ENCODE data around the gene TDRD5. TPM values are rescaled to one million over a fixed set of nuclear protein-coding genes. Genes with fewer than 3 reads are reported as not detected.

TDRD5 gene
- total and polyA plus RNA-seq, 2 experiments from 2014 or later, result 1.4 TPM; not detected in 1

DNA sequence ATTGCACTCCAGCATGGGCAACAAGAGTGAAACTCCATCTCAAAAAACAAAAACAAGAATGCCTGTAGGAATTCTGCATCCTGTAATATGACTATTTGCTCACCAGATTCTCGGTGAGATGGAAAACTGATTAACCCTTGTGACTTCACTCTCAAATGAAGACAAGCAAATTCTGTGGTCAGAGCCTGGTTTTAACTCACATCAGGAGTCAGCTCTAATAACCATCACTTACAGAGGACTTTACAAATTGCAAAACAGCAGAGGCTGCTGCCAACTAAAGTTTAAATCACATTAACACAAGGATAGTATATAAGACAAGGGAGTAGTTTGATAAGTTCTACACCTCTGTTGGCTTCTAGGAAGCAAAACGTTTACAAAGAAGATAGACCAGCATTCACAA, 115.8 kb downstream of the TDRD5 start:
- H3K4me1 Mint-ChIP-seq, result peaks cover 4% of the 10 kb centered on the region; the same call in 1 of the 3 replicates
- Histone ChIP-seq H3K9me2 (ENCODE audit: insufficient read depth) (no peaks in the 10 kb centered on the region), H2AFZ (no peak overlapping the region), H3K4me2 (no peak overlapping the region), H3K4me1 (ENCODE audit: insufficient read depth) (no peaks in the 10 kb centered on the region), H3K36me3 (ENCODE audit: insufficient read depth) (no peaks in the 10 kb centered on the region), H3K4me3 (no peak overlapping the region), H4K20me1 (replicated peaks; ENCODE audit: insufficient read depth) (no peaks in the 10 kb centered on the region), H3K27ac (ENCODE audit: low read depth) (no peak overlapping the region), H3K27me3 (ENCODE audit: insufficient read depth) (no peaks in the 10 kb centered on the region), H3F3A (replicated peaks; ENCODE audit: low read depth) (no peaks in the 10 kb centered on the region), H3K79me2 (replicated peaks; ENCODE audit: insufficient read depth) (no peaks in the 10 kb centered on the region)
- H3K27me3 Mint-ChIP-seq (ENCODE audit: insufficient read depth, low read depth, poor library complexity), result no peaks in the 10 kb centered on the region
- ATAC-seq, result no peak
- H3K9me3 Mint-ChIP-seq, result no peaks in the 10 kb centered on the region
- no peaks in the 10 kb centered on the region for H3K36me3 Mint-ChIP-seq (ENCODE audit: low read depth)
- no peak overlapping the region for H3K27ac Mint-ChIP-seq
- no peak overlapping the region for H3K4me3 Mint-ChIP-seq
- DNase-seq (ENCODE audit: low spot score), result no peak
- TF ChIP-seq, protein P1, sequence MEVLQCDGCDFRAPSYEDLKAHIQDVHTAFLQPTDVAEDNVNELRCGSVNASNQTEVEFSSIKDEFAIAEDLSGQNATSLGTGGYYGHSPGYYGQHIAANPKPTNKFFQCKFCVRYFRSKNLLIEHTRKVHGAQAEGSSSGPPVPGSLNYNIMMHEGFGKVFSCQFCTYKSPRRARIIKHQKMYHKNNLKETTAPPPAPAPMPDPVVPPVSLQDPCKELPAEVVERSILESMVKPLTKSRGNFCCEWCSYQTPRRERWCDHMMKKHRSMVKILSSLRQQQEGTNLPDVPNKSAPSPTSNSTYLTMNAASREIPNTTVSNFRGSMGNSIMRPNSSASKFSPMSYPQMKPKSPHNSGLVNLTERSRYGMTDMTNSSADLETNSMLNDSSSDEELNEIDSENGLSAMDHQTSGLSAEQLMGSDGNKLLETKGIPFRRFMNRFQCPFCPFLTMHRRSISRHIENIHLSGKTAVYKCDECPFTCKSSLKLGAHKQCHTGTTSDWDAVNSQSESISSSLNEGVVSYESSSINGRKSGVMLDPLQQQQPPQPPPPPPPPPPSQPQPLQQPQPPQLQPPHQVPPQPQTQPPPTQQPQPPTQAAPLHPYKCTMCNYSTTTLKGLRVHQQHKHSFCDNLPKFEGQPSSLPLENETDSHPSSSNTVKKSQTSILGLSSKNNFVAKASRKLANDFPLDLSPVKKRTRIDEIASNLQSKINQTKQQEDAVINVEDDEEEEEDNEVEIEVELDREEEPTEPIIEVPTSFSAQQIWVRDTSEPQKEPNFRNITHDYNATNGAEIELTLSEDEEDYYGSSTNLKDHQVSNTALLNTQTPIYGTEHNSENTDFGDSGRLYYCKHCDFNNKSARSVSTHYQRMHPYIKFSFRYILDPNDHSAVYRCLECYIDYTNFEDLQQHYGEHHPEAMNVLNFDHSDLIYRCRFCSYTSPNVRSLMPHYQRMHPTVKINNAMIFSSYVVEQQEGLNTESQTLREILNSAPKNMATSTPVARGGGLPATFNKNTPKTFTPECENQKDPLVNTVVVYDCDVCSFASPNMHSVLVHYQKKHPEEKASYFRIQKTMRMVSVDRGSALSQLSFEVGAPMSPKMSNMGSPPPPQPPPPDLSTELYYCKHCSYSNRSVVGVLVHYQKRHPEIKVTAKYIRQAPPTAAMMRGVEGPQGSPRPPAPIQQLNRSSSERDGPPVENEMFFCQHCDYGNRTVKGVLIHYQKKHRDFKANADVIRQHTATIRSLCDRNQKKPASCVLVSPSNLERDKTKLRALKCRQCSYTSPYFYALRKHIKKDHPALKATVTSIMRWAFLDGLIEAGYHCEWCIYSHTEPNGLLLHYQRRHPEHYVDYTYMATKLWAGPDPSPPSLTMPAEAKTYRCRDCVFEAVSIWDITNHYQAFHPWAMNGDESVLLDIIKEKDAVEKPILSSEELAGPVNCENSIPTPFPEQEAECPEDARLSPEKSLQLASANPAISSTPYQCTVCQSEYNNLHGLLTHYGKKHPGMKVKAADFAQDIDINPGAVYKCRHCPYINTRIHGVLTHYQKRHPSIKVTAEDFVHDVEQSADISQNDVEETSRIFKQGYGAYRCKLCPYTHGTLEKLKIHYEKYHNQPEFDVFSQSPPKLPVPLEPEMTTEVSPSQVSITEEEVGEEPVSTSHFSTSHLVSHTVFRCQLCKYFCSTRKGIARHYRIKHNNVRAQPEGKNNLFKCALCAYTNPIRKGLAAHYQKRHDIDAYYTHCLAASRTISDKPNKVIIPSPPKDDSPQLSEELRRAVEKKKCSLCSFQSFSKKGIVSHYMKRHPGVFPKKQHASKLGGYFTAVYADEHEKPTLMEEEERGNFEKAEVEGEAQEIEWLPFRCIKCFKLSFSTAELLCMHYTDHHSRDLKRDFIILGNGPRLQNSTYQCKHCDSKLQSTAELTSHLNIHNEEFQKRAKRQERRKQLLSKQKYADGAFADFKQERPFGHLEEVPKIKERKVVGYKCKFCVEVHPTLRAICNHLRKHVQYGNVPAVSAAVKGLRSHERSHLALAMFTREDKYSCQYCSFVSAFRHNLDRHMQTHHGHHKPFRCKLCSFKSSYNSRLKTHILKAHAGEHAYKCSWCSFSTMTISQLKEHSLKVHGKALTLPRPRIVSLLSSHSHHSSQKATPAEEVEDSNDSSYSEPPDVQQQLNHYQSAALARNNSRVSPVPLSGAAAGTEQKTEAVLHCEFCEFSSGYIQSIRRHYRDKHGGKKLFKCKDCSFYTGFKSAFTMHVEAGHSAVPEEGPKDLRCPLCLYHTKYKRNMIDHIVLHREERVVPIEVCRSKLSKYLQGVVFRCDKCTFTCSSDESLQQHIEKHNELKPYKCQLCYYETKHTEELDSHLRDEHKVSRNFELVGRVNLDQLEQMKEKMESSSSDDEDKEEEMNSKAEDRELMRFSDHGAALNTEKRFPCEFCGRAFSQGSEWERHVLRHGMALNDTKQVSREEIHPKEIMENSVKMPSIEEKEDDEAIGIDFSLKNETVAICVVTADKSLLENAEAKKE (CRISPR knock-in tag; IDR thresholded peaks at IDR 0.05), result no peak
- TF ChIP-seq ZNF114 (CRISPR knock-in tag; IDR thresholded peaks at IDR 0.05) (no peak), ZNF331 (CRISPR knock-in tag; IDR thresholded peaks at IDR 0.05; ENCODE audit: low read depth) (no peak), STAT1 (IDR thresholded peaks at IDR 0.05; ENCODE audit: unreplicated experiment) (no peak), NANOG (IDR thresholded peaks at IDR 0.05; ENCODE audit: borderline replicate concordance) (no peak), EZH2phosphoT487 (IDR thresholded peaks at IDR 0.05; ENCODE audit: unreplicated experiment) (no peak), CREB1 (CRISPR knock-in tag; IDR thresholded peaks at IDR 0.05; ENCODE audit: low read depth) (no peak), JUNB (IDR thresholded peaks at IDR 0.05; ENCODE audit: unreplicated experiment) (no peak), POLR2AphosphoS5 (IDR thresholded peaks at IDR 0.05; ENCODE audit: low read depth) (no peak)
- TF ChIP-seq, protein P2, sequence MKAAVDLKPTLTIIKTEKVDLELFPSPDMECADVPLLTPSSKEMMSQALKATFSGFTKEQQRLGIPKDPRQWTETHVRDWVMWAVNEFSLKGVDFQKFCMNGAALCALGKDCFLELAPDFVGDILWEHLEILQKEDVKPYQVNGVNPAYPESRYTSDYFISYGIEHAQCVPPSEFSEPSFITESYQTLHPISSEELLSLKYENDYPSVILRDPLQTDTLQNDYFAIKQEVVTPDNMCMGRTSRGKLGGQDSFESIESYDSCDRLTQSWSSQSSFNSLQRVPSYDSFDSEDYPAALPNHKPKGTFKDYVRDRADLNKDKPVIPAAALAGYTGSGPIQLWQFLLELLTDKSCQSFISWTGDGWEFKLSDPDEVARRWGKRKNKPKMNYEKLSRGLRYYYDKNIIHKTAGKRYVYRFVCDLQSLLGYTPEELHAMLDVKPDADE (IDR thresholded peaks at IDR 0.05), result no peak
- TF ChIP-seq, protein P3, sequence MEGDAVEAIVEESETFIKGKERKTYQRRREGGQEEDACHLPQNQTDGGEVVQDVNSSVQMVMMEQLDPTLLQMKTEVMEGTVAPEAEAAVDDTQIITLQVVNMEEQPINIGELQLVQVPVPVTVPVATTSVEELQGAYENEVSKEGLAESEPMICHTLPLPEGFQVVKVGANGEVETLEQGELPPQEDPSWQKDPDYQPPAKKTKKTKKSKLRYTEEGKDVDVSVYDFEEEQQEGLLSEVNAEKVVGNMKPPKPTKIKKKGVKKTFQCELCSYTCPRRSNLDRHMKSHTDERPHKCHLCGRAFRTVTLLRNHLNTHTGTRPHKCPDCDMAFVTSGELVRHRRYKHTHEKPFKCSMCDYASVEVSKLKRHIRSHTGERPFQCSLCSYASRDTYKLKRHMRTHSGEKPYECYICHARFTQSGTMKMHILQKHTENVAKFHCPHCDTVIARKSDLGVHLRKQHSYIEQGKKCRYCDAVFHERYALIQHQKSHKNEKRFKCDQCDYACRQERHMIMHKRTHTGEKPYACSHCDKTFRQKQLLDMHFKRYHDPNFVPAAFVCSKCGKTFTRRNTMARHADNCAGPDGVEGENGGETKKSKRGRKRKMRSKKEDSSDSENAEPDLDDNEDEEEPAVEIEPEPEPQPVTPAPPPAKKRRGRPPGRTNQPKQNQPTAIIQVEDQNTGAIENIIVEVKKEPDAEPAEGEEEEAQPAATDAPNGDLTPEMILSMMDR (conservative IDR thresholded peaks at IDR 0.05; ENCODE audit: low read depth in 2 of 2), result no peak
- TF ChIP-seq, protein P4, sequence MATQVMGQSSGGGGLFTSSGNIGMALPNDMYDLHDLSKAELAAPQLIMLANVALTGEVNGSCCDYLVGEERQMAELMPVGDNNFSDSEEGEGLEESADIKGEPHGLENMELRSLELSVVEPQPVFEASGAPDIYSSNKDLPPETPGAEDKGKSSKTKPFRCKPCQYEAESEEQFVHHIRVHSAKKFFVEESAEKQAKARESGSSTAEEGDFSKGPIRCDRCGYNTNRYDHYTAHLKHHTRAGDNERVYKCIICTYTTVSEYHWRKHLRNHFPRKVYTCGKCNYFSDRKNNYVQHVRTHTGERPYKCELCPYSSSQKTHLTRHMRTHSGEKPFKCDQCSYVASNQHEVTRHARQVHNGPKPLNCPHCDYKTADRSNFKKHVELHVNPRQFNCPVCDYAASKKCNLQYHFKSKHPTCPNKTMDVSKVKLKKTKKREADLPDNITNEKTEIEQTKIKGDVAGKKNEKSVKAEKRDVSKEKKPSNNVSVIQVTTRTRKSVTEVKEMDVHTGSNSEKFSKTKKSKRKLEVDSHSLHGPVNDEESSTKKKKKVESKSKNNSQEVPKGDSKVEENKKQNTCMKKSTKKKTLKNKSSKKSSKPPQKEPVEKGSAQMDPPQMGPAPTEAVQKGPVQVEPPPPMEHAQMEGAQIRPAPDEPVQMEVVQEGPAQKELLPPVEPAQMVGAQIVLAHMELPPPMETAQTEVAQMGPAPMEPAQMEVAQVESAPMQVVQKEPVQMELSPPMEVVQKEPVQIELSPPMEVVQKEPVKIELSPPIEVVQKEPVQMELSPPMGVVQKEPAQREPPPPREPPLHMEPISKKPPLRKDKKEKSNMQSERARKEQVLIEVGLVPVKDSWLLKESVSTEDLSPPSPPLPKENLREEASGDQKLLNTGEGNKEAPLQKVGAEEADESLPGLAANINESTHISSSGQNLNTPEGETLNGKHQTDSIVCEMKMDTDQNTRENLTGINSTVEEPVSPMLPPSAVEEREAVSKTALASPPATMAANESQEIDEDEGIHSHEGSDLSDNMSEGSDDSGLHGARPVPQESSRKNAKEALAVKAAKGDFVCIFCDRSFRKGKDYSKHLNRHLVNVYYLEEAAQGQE (IDR thresholded peaks at IDR 0.05; ENCODE audit: unreplicated experiment), result no peak
